ENCODE measurements around the gene USP21. TPM values are rescaled to one million over a fixed set of nuclear protein-coding genes. Genes with fewer than 3 reads are reported as not detected.

USP21 gene
- total and polyA plus RNA-seq, 5 donors from 2014 or later, result 18.8 to 36.9 (median 24.7) TPM

- Mint-ChIP-seq H3K4me3 (peak overlapping the region in 1 of 4 donors; percentile 10), H3K9me3 (no peaks in the 10 kb centered on the region)
Observed at GRCh38 chr1:161138431-161138830, 20.9 kb upstream of the USP21 start.

GRCh38 chr1:161139766-161140165, 19.5 kb upstream of the USP21 start:
- Histone ChIP-seq H3K9me3 (ENCODE audit: control insufficient read depth in 2 of 2, low read length in 2 of 2) (no peaks in the 10 kb centered on the region), H3K27ac (ENCODE audit: insufficient read depth, low read length, poor library complexity, severe bottlenecking) (no peak overlapping the region), H3K4me3 (ENCODE audit: low read depth, low read length) (no peak overlapping the region), H3K4me1 (ENCODE audit: control insufficient read depth, insufficient read depth, low read length, poor library complexity, severe bottlenecking) (no peaks in the 10 kb centered on the region), H3K36me3 (ENCODE audit: control insufficient read depth, insufficient read depth, low read length) (no peaks in the 10 kb centered on the region), H3K27me3 (ENCODE audit: control insufficient read depth, insufficient read depth, low read length) (no peaks in the 10 kb centered on the region)
- no peaks in the 10 kb centered on the region for H3K9me3 Mint-ChIP-seq
- no peaks in the 10 kb centered on the region for H3K27me3 Mint-ChIP-seq
- no peaks in the 10 kb centered on the region for H3K36me3 Mint-ChIP-seq
- no peak overlapping the region for H3K27ac Mint-ChIP-seq
- H3K4me3 Mint-ChIP-seq, result no peak overlapping the region
- peaks cover 0 to 14% (median 8%) of the 10 kb centered on the region in 4 donors for H3K4me1 Mint-ChIP-seq
- DNase-seq (peak; percentile 23 to 67 (median 51)), ATAC-seq (ENCODE audit: low read depth in 2 of 2) (no peak)

More at GRCh38 chr1:161138431-161138830, 20.9 kb upstream of the USP21 start:
- no peak for DNase-seq
- H3K27me3 Mint-ChIP-seq, result no peaks in the 10 kb centered on the region
- H3K36me3 ChIP-seq (ENCODE audit: control insufficient read depth, insufficient read depth, low read length), result no peaks in the 10 kb centered on the region
- no peak overlapping the region for H3K27ac ChIP-seq (ENCODE audit: insufficient read depth, low read length, poor library complexity, severe bottlenecking)
- H3K4me1 Mint-ChIP-seq, result peaks cover 0 to 14% (median 8%) of the 10 kb centered on the region in 4 donors
- ATAC-seq (ENCODE audit: low read depth in 2 of 2), result no peak
- H3K4me1 ChIP-seq (ENCODE audit: control insufficient read depth, insufficient read depth, low read length, poor library complexity, severe bottlenecking), result peaks cover 5% of the 10 kb centered on the region
- H3K4me3 ChIP-seq (ENCODE audit: low read depth, low read length), result no peak overlapping the region
- no peaks in the 10 kb centered on the region for H3K36me3 Mint-ChIP-seq
- H3K27me3 ChIP-seq (ENCODE audit: control insufficient read depth, insufficient read depth, low read length), result no peaks in the 10 kb centered on the region
- H3K9me3 ChIP-seq (ENCODE audit: control insufficient read depth in 2 of 2, low read length in 2 of 2), result no peaks in the 10 kb centered on the region
- H3K27ac Mint-ChIP-seq, result peak overlapping the region; percentile 59 to 81 (median 64)

- no peaks in the 10 kb centered on the region for H3K4me1 ChIP-seq (ENCODE audit: control insufficient read depth, insufficient read depth, low read length, poor library complexity, severe bottlenecking)
- Mint-ChIP-seq H3K27ac (no peak overlapping the region), H3K36me3 (no peaks in the 10 kb centered on the region), H3K4me1 (peaks cover 0 to 7% (median 5%) of the 10 kb centered on the region in 4 donors), H3K9me3 (no peaks in the 10 kb centered on the region), H3K4me3 (no peak overlapping the region), H3K27me3 (no peaks in the 10 kb centered on the region)
- DNase-seq (no peak), ATAC-seq (ENCODE audit: low read depth in 2 of 2) (no peak)
- H3K4me3 ChIP-seq (ENCODE audit: low read depth, low read length), result no peak overlapping the region
- H3K27me3 ChIP-seq (ENCODE audit: control insufficient read depth, insufficient read depth, low read length), result no peaks in the 10 kb centered on the region
- no peaks in the 10 kb centered on the region for H3K36me3 ChIP-seq (ENCODE audit: control insufficient read depth, insufficient read depth, low read length)
- no peak overlapping the region for H3K27ac ChIP-seq (ENCODE audit: insufficient read depth, low read length, poor library complexity, severe bottlenecking)
- H3K9me3 ChIP-seq (ENCODE audit: control insufficient read depth in 2 of 2, low read length in 2 of 2), result no peaks in the 10 kb centered on the region
Observed at GRCh38 chr1:161140755-161141400, 18.4 kb upstream of the USP21 start.

GRCh38 chr1:161145832-161146231, 13.5 kb upstream of the USP21 start:
- Histone ChIP-seq H3K9me3 (ENCODE audit: control insufficient read depth in 2 of 2, low read length in 2 of 2) (no peaks in the 10 kb centered on the region), H3K4me3 (ENCODE audit: low read depth, low read length) (no peak overlapping the region), H3K4me1 (ENCODE audit: control insufficient read depth, insufficient read depth, low read length, poor library complexity, severe bottlenecking) (no peaks in the 10 kb centered on the region), H3K27ac (ENCODE audit: insufficient read depth, low read length, poor library complexity, severe bottlenecking) (no peak overlapping the region), H3K36me3 (ENCODE audit: control insufficient read depth, insufficient read depth, low read length) (no peaks in the 10 kb centered on the region), H3K27me3 (ENCODE audit: control insufficient read depth, insufficient read depth, low read length) (no peaks in the 10 kb centered on the region)
- no peak for DNase-seq
- H3K27ac Mint-ChIP-seq, result no peak overlapping the region
- H3K27me3 Mint-ChIP-seq, result no peaks in the 10 kb centered on the region
- H3K9me3 Mint-ChIP-seq, result no peaks in the 10 kb centered on the region
- no peaks in the 10 kb centered on the region for H3K4me1 Mint-ChIP-seq
- H3K36me3 Mint-ChIP-seq, result no peaks in the 10 kb centered on the region
- no peak overlapping the region for H3K4me3 Mint-ChIP-seq
- no peak for ATAC-seq (ENCODE audit: low read depth in 2 of 2)

GRCh38 chr1:161153176-161153575, 6.1 kb upstream of the USP21 start:
- peaks cover 13% of the 10 kb centered on the region for H3K36me3 ChIP-seq (ENCODE audit: control insufficient read depth, insufficient read depth, low read length)
- Mint-ChIP-seq H3K4me1 (peaks cover 25 to 32% (median 29%) of the 10 kb centered on the region in 4 donors), H3K9me3 (no peaks in the 10 kb centered on the region), H3K4me3 (peak overlapping the region; percentile 96 to 100 (median 98)), H3K27me3 (no peaks in the 10 kb centered on the region), H3K36me3 (peaks cover 13% of the 10 kb centered on the region), H3K27ac (peak overlapping the region; percentile 100)
- H3K9me3 ChIP-seq (ENCODE audit: control insufficient read depth in 2 of 2, low read length in 2 of 2), result no peaks in the 10 kb centered on the region
- peak overlapping the region; percentile 97 for H3K4me3 ChIP-seq (ENCODE audit: low read depth, low read length)
- H3K27ac ChIP-seq (ENCODE audit: insufficient read depth, low read length, poor library complexity, severe bottlenecking), result peak overlapping the region; percentile 95
- DNase-seq (no peak), ATAC-seq (ENCODE audit: low read depth in 2 of 2) (no peak)
- H3K4me1 ChIP-seq (ENCODE audit: control insufficient read depth, insufficient read depth, low read length, poor library complexity, severe bottlenecking), result peaks cover 11% of the 10 kb centered on the region
- no peaks in the 10 kb centered on the region for H3K27me3 ChIP-seq (ENCODE audit: control insufficient read depth, insufficient read depth, low read length)

GRCh38 chr1:161153682-161154337, 5.5 kb upstream of the USP21 start, which contains the start of gene UFC1:
Gene UFC1 (plus strand): TSS chr1:161153978. CDS start chr1:161153998, 20 bp downstream.
- Mint-ChIP-seq H3K27me3 (no peaks in the 10 kb centered on the region), H3K36me3 (peaks cover 16% of the 10 kb centered on the region), H3K4me3 (peak within 1 kb of the TSS; percentile 96 to 100 (median 98)), H3K4me1 (peaks cover 27 to 37% (median 34%) of the 10 kb centered on the region in 4 donors), H3K27ac (peak within 1 kb of the TSS; percentile 100), H3K9me3 (no peaks in the 10 kb centered on the region)
- H3K4me3 ChIP-seq (ENCODE audit: low read depth, low read length), result peak within 1 kb of the TSS; percentile 97
- H3K36me3 ChIP-seq (ENCODE audit: control insufficient read depth, insufficient read depth, low read length), result peaks cover 18% of the 10 kb centered on the region
- H3K9me3 ChIP-seq (ENCODE audit: control insufficient read depth in 2 of 2, low read length in 2 of 2), result no peaks in the 10 kb centered on the region
- peak within 1 kb of the TSS; percentile 95 for H3K27ac ChIP-seq (ENCODE audit: insufficient read depth, low read length, poor library complexity, severe bottlenecking)
- ATAC-seq (ENCODE audit: low read depth in 2 of 2), result peak; percentile 95 to 96
- no peaks in the 10 kb centered on the region for H3K27me3 ChIP-seq (ENCODE audit: control insufficient read depth, insufficient read depth, low read length)
- H3K4me1 ChIP-seq (ENCODE audit: control insufficient read depth, insufficient read depth, low read length, poor library complexity, severe bottlenecking), result peaks cover 12% of the 10 kb centered on the region
- peak; percentile 80 to 95 (median 91) for DNase-seq

GRCh38 chr1:161157867-161158266, 1.4 kb upstream of the USP21 start:
- no peaks in the 10 kb centered on the region for H3K9me3 Mint-ChIP-seq
- H3K4me1 ChIP-seq (ENCODE audit: control insufficient read depth, insufficient read depth, low read length, poor library complexity, severe bottlenecking), result peaks cover 41% of the 10 kb centered on the region
- H3K4me3 Mint-ChIP-seq, result peak overlapping the region; percentile 91 to 97 (median 95)
- H3K9me3 ChIP-seq (ENCODE audit: control insufficient read depth in 2 of 2, low read length in 2 of 2), result no peaks in the 10 kb centered on the region
- no peaks in the 10 kb centered on the region for H3K27me3 ChIP-seq (ENCODE audit: control insufficient read depth, insufficient read depth, low read length)
- H3K27ac ChIP-seq (ENCODE audit: insufficient read depth, low read length, poor library complexity, severe bottlenecking), result no peak overlapping the region
- peaks cover 27% of the 10 kb centered on the region for H3K36me3 ChIP-seq (ENCODE audit: control insufficient read depth, insufficient read depth, low read length)
- peaks cover 38 to 74% (median 50%) of the 10 kb centered on the region in 4 donors for H3K4me1 Mint-ChIP-seq
- H3K4me3 ChIP-seq (ENCODE audit: low read depth, low read length), result no peak overlapping the region
- no peak for ATAC-seq (ENCODE audit: low read depth in 2 of 2)
- H3K27me3 Mint-ChIP-seq, result no peaks in the 10 kb centered on the region
- no peak for DNase-seq
- peak overlapping the region; percentile 49 to 96 (median 92) for H3K27ac Mint-ChIP-seq
- peaks cover 27% of the 10 kb centered on the region for H3K36me3 Mint-ChIP-seq

All from CD4-positive, CD25-positive, alpha-beta regulatory T cell (primary cell).